Measurements from ENCODE around the gene TPBGL.

DNA sequence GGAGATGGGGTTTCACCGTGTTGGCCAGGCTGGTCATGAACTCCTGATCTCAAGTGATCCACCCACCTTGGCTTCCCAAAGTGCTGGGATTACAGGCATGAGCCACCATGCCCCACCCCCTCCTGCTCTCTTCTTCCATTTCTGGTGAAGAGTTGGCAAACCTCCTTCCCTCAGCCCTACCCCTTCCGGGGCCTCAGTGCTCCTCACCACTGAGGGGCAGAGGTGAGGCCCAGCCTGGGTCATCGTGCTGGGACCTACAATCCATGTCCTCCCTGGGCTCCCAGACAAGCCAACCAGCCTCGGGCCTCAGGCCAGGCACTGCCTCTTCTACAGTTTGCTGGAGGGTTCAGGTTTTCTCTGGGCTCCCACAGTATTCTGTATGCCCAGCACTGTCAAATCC lies 14.8 kb upstream of the TPBGL start:
- no peak for TF ChIP-seq POLR2A (IDR thresholded peaks at IDR 0.05)
- TF ChIP-seq, protein P1, sequence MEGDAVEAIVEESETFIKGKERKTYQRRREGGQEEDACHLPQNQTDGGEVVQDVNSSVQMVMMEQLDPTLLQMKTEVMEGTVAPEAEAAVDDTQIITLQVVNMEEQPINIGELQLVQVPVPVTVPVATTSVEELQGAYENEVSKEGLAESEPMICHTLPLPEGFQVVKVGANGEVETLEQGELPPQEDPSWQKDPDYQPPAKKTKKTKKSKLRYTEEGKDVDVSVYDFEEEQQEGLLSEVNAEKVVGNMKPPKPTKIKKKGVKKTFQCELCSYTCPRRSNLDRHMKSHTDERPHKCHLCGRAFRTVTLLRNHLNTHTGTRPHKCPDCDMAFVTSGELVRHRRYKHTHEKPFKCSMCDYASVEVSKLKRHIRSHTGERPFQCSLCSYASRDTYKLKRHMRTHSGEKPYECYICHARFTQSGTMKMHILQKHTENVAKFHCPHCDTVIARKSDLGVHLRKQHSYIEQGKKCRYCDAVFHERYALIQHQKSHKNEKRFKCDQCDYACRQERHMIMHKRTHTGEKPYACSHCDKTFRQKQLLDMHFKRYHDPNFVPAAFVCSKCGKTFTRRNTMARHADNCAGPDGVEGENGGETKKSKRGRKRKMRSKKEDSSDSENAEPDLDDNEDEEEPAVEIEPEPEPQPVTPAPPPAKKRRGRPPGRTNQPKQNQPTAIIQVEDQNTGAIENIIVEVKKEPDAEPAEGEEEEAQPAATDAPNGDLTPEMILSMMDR (IDR thresholded peaks at IDR 0.05 in 8 of 11, conservative IDR thresholded peaks at IDR 0.05 in 3 of 11): no peak
